Skeletal muscle satellite cell (primary cell): Measurements from ENCODE around the gene NAP1L4.
A peak's percentile ranks its signal among the peaks of the same experiment; 100 is the strongest.

Experiments used
- H3K27me3 ChIP-seq: 2 replicates; pipeline ENCODE4 v1.7.0; 2013; ENCODE audit warnings: low read length; ENCODE audit not compliant: control insufficient read depth, insufficient read depth
- H3K36me3 ChIP-seq: 2 replicates; pipeline ENCODE4 v1.7.0; 2013; ENCODE audit warnings: mild to moderate bottlenecking, control low read depth, low read length; ENCODE audit not compliant: insufficient read depth
- H3K4me1 ChIP-seq: 2 replicates; pipeline ENCODE4 v1.7.0; 2013; ENCODE audit warnings: low read length; ENCODE audit not compliant: control insufficient read depth, insufficient read depth
- H3K4me2 ChIP-seq: 2 replicates; pipeline ENCODE4 v1.7.0; 2013; ENCODE audit warnings: mild to moderate bottlenecking, low read length
- H3K4me3 ChIP-seq: 2 replicates; pipeline ENCODE4 v1.7.0; 2013; ENCODE audit warnings: low read length
- H3K9ac ChIP-seq: 2 replicates; pipeline ENCODE4 v1.7.0; 2013; ENCODE audit warnings: mild to moderate bottlenecking, low read depth, low read length, moderate library complexity
- H3K9me3 ChIP-seq: replicated peaks from 2 replicates; pipeline ENCODE4 v1.7.0; 2013; ENCODE audit warnings: mild to moderate bottlenecking, control low read depth, low read length

The NAP1L4 gene

GRCh38 chr11:2975594-2975993, 16.5 kb downstream of the NAP1L4 start:
- Histone ChIP-seq H3K9ac (no peak overlapping the region), H3K4me2 (no peak overlapping the region), H3K9me3 (no peaks in the 10 kb centered on the region), H3K4me1 (no peaks in the 10 kb centered on the region), H3K27me3 (no peaks in the 10 kb centered on the region), H3K36me3 (peaks cover 78% of the 10 kb centered on the region), H3K4me3 (no peak overlapping the region)

DNA sequence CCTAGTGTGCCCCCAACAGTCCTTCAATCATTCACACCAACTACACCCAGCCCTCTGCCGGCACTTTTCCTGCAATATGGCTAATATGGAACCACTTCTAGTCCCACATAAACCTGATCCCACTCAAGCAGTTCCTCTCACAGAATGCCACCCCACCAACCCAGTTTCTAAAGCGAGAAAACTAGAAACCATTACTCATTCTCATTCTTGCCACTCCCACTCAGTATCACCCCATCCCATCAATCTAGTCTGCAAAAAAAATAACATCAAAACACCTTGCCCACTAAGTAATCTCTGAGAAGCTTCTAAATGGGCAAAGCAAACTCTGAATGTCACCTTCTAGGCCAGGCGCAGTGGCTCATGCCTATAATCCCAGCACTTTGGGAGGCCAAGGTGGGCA, 17.9 kb downstream of the NAP1L4 start:
- Histone ChIP-seq H3K36me3 (peaks cover 91% of the 10 kb centered on the region), H3K9me3 (no peaks in the 10 kb centered on the region), H3K9ac (no peak overlapping the region), H3K4me1 (no peaks in the 10 kb centered on the region), H3K4me2 (no peak overlapping the region), H3K27me3 (no peaks in the 10 kb centered on the region), H3K4me3 (no peak overlapping the region)

DNA sequence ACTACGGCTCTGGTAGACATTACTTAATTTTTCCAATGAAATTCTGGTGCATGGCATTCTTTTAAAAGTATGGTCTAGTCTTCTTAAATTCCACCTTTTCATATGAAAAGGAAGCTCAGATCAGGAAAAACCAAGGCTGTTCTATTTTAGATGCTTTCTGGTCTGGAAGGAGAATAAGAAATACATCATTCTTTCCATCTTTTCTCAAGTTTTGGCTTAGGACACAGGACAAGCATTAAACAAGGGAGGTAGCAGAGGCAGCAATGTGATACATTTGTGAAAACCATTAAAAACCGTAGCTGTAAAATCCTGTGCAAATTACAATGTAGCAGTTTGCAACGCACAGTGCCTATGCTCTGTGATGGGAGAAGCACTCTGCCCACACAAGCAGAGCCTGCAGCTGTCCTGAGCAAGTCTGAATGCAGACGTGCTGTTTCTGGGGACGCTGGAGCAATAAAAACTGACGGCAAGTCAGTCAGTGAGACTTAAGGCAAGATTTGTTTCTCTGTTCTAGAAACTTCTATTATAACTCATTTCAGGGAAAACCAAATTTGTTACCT, 23.7 kb downstream of the NAP1L4 start:
- Histone ChIP-seq H3K9ac (no peak overlapping the region), H3K4me3 (no peak overlapping the region), H3K4me2 (no peak overlapping the region), H3K36me3 (peaks cover 94% of the 10 kb centered on the region), H3K9me3 (no peaks in the 10 kb centered on the region), H3K27me3 (no peaks in the 10 kb centered on the region), H3K4me1 (no peaks in the 10 kb centered on the region)

DNA sequence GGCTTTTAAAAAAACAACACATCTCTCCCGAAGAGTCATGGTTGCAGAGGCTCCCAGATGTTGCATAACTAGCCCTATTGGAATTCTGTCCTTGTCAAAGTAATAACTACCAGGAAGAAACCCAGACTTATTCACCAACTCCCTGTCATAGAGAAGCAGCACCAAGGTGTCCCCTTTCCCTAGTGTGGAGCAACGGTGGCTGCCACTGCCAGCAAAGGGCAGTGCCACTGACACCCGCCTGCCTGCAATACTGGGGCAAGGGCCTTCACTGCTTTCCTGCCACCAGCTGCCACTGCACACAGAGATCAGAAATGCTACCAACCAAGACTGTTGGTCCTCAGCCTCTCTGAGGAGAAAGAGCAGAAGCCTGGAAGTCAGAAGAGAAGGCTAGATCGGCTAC, 27.3 kb downstream of the NAP1L4 start:
- Histone ChIP-seq H3K4me3 (no peak overlapping the region), H3K4me1 (no peaks in the 10 kb centered on the region), H3K9me3 (no peaks in the 10 kb centered on the region), H3K9ac (no peak overlapping the region), H3K36me3 (peaks cover 86% of the 10 kb centered on the region), H3K27me3 (no peaks in the 10 kb centered on the region), H3K4me2 (no peak overlapping the region)

- Histone ChIP-seq H3K36me3 (peaks cover 83% of the 10 kb centered on the region), H3K9me3 (no peaks in the 10 kb centered on the region), H3K4me2 (no peak overlapping the region), H3K9ac (no peak overlapping the region), H3K4me1 (no peaks in the 10 kb centered on the region), H3K27me3 (no peaks in the 10 kb centered on the region), H3K4me3 (no peak overlapping the region)
Observed at GRCh38 chr11:2963761-2964160, 28.4 kb downstream of the NAP1L4 start.

DNA sequence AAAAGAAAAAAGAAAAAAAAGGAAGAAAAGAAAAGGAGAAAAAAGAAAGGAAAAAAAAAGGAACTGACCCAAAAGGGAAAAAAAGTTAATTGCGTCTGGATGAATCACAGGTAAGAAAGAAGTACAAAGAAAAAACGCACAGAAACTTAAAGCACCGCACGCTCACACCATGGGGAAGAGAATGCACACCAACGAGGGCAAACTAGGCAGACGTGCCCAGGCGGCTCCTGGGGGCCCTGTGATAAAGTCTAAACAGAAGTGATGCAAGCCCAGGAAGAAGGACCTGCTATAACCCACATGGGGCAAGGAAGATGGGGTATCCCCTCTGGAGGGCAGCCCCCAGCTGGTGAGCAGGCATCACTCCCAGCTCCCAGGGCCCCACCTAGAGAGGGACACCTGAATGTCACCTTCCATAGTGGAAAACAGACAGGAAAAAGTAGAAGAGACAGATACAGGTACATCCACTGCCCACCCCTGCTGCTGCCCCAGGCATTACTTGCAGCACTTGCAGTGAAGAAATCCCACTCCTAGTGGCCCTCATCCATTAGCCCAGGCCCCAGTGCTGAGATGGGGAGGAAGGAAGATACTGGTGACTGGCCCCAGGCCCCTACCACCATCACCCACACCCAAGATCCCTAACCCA, 28.9 kb downstream of the NAP1L4 start:
- Histone ChIP-seq H3K27me3 (no peaks in the 10 kb centered on the region), H3K4me2 (no peak overlapping the region), H3K9ac (no peak overlapping the region), H3K9me3 (no peaks in the 10 kb centered on the region), H3K36me3 (peaks cover 83% of the 10 kb centered on the region), H3K4me1 (no peaks in the 10 kb centered on the region), H3K4me3 (no peak overlapping the region)

DNA sequence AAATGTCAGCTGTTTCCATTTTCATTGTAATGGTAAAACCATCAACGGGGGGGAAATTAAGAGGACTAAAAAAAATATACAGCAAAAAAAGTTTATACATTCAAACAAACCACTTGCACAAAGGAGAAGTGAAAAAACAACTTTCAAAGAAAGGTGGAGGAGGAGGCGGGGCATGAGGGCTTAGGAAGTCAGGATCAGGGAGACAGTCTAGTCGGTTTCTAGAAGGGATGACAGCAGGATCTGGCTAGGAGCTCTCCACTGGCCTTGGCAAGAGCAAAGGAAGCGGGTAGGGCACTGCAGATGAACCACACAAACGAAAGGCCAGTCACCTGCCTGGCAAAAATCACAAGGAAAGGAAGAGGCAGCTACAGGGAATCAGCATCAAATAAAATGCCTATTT, 31.0 kb downstream of the NAP1L4 start:
- Histone ChIP-seq H3K36me3 (peaks cover 82% of the 10 kb centered on the region), H3K27me3 (no peaks in the 10 kb centered on the region), H3K9me3 (no peaks in the 10 kb centered on the region), H3K4me3 (no peak overlapping the region), H3K4me2 (no peak overlapping the region), H3K9ac (no peak overlapping the region), H3K4me1 (no peaks in the 10 kb centered on the region)

GRCh38 chr11:2960139-2960538, 32.0 kb downstream of the NAP1L4 start:
- no peak overlapping the region for H3K4me2 ChIP-seq
- no peak overlapping the region for H3K4me3 ChIP-seq
- H3K9ac ChIP-seq = no peak overlapping the region
- no peaks in the 10 kb centered on the region for H3K4me1 ChIP-seq
- peaks cover 80% of the 10 kb centered on the region for H3K36me3 ChIP-seq
- no peaks in the 10 kb centered on the region for H3K27me3 ChIP-seq
- H3K9me3 ChIP-seq = no peaks in the 10 kb centered on the region

DNA sequence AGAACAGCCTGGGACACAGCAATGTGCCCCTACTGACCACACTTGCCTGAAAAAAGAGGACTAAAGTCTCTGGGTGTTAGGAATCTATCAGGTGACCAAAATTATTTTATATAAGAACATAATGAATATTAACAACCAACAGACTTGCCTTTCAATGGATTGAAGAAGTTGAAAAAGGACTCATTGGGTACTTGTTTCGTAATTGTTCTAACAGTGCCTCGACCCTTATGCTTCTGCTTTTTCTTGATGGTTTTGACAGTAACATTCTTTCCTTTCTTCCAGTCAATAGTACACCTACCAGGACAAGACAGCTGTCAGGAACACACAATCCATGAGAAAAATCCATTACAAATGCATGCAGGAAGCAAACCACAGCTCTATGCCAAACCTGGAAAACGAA, 33.9 kb downstream of the NAP1L4 start:
- Histone ChIP-seq H3K4me1 (no peaks in the 10 kb centered on the region), H3K9me3 (no peaks in the 10 kb centered on the region), H3K27me3 (no peaks in the 10 kb centered on the region), H3K4me3 (no peak overlapping the region), H3K9ac (no peak overlapping the region), H3K36me3 (peaks cover 80% of the 10 kb centered on the region), H3K4me2 (no peak overlapping the region)

DNA sequence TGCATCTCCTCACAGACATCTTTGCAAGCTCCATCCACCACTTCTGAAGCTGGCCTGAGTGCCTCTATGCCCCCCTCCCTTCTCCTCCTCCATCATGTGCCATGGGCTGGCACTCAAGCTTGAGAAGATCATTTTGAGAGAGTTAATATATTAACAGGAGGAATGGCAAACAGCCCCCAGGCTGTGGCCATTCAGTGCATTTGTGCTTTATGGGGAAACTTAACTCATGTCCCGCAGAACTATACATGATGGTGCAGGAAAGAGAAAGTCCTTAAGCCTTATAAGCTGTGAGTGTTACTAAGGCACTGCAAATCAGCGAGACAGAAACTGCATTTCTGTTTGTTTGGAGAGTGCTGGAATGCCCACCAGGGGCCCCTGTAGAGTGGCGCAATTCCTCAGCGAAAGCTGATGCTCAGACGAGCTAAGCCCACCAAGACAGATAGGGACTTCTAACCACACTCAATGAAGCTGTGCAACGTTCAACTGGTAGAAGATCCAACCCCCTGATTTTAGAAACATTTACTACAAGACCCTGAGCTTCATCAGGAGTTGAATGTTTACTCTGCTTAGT, 36.1 kb downstream of the NAP1L4 start:
- H3K4me2 ChIP-seq = no peak overlapping the region
- no peak overlapping the region for H3K9ac ChIP-seq
- no peak overlapping the region for H3K4me3 ChIP-seq
- no peaks in the 10 kb centered on the region for H3K27me3 ChIP-seq
- H3K9me3 ChIP-seq = no peaks in the 10 kb centered on the region
- H3K36me3 ChIP-seq = peaks cover 80% of the 10 kb centered on the region
- H3K4me1 ChIP-seq = peaks cover 20% of the 10 kb centered on the region

DNA sequence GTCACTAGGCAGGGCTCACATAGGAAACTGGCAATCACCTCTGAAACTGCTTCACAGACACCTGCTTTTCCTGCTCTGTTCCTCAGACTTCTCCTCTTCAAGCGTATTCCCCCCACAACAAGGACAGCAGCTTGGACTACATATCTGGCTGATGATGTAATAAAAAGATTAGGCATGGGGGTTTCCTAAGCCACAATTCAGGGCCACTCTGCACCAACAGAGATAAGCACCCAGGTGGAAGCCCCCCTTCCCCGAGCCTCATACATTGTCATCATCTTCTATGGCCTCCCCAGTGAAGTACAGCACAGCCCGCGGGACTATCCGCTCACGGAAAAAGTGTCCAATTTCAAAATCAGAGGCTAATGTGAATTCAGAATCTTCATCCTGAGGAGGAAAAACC, 37.9 kb downstream of the NAP1L4 start:
- Histone ChIP-seq H3K9me3 (no peaks in the 10 kb centered on the region), H3K9ac (no peak overlapping the region), H3K27me3 (no peaks in the 10 kb centered on the region), H3K36me3 (peaks cover 81% of the 10 kb centered on the region), H3K4me3 (no peak overlapping the region), H3K4me2 (no peak overlapping the region), H3K4me1 (peaks cover 24% of the 10 kb centered on the region)

GRCh38 chr11:2952290-2952689, 39.8 kb downstream of the NAP1L4 start:
- Histone ChIP-seq H3K27me3 (no peaks in the 10 kb centered on the region), H3K4me1 (peaks cover 24% of the 10 kb centered on the region), H3K4me3 (no peak overlapping the region), H3K36me3 (peaks cover 85% of the 10 kb centered on the region), H3K9me3 (no peaks in the 10 kb centered on the region), H3K4me2 (peak overlapping the region; percentile 35), H3K9ac (no peak overlapping the region)
